Stimulated activated CD8-positive, alpha-beta memory T cell treated with anti-CD3 and anti-CD28 coated beads, Interleukin-7, amount 100 ng/mL, for 24 hours (primary cell): ENCODE data around the gene SENP5.
"Not testable (repeated sequence)": the region's sequence is repeated elsewhere in the genome, so short reads cannot be mapped to it uniquely, and the experiment has no call there.

Experiments used
- DNase-seq: peaks from one replicate; pipeline ENCODE4 v3.0.0-alpha.2; 2020; ENCODE audit warnings: low read depth

SENP5 gene

GRCh38 chr3:196942915-196943277, 75.2 kb downstream of the SENP5 start:
- no peak for DNase-seq

- not testable (repeated sequence) for DNase-seq
Observed at GRCh38 chr3:196944037-196944790, 76.5 kb downstream of the SENP5 start.

- no peak for DNase-seq
Observed at GRCh38 chr3:196947136-196947859, 79.6 kb downstream of the SENP5 start.

- DNase-seq: no peak
Observed at GRCh38 chr3:196947860-196948441, 80.2 kb downstream of the SENP5 start.

- no peak for DNase-seq
Observed at GRCh38 chr3:196948442-196949284, 80.9 kb downstream of the SENP5 start.

GRCh38 chr3:196949285-196949619, 81.5 kb downstream of the SENP5 start:
- no peak for DNase-seq

- DNase-seq: no peak
Observed at GRCh38 chr3:196949750-196950149, 82.0 kb downstream of the SENP5 start.

GRCh38 chr3:196951371-196951770, 83.7 kb downstream of the SENP5 start:
- no peak for DNase-seq

- no peak for DNase-seq
Observed at GRCh38 chr3:196954832-196955231, 87.1 kb downstream of the SENP5 start.

GRCh38 chr3:196962108-196962929, 94.6 kb downstream of the SENP5 start:
- DNase-seq: no peak

- DNase-seq: no peak
Observed at GRCh38 chr3:196962930-196963630, 95.4 kb downstream of the SENP5 start.

GRCh38 chr3:196963631-196963953, 95.9 kb downstream of the SENP5 start:
- DNase-seq: no peak

- no peak for DNase-seq
Observed at GRCh38 chr3:196965112-196965803, 97.5 kb downstream of the SENP5 start.

GRCh38 chr3:196965804-196966173, 98.1 kb downstream of the SENP5 start:
- no peak for DNase-seq

GRCh38 chr3:196966526-196967401, 99.0 kb downstream of the SENP5 start:
- DNase-seq: no peak

- DNase-seq: no peak
Observed at GRCh38 chr3:196967412-196968232, 99.9 kb downstream of the SENP5 start.

- no peak for DNase-seq
Observed at GRCh38 chr3:196968233-196969133, 100.8 kb downstream of the SENP5 start, which contains the start of gene PIGZ. TSS of gene PIGZ (minus strand) at chr3:196968833. CDS start at chr3:196952031, 16,802 bp downstream.
